ENCODE results near the gene DNAJA3. TPM values are rescaled to one million over a fixed set of nuclear protein-coding genes. Genes with fewer than 3 reads are reported as not detected.

Gene DNAJA3
- total RNA-seq, 2 experiments from 2014 or later = 93.9 to 102 TPM

Other genes starting within 250 kb of the DNAJA3 start
- gene SRL, start 183.8 kb upstream of the DNAJA3 start, total RNA-seq = not detected
- gene TFAP4, start 152.8 kb upstream of the DNAJA3 start, total RNA-seq = 10 to 100 TPM; 31.0 to 42.4 TPM
- under 1 TPM; 0.27 to 0.30 TPM for gene GLIS2, start 109.8 kb upstream of the DNAJA3 start, total RNA-seq
- 10 to 100 TPM; 62.8 to 67.8 TPM for gene PAM16, start 74.5 kb upstream of the DNAJA3 start, total RNA-seq
- not detected for gene VASN, start 54.0 kb upstream of the DNAJA3 start, total RNA-seq
- gene CORO7, start 9.3 kb upstream of the DNAJA3 start, total RNA-seq = 10 to 100 TPM; 65.0 to 67.1 TPM
- gene NMRAL1, start 48.8 kb downstream of the DNAJA3 start, total RNA-seq = 10 to 100 TPM; 27.1 to 29.5 TPM
- 10 to 100 TPM; 67.7 to 80.2 TPM for gene HMOX2, start 50.5 kb downstream of the DNAJA3 start, total RNA-seq
- 10 to 100 TPM; 28.3 to 30.2 TPM for gene CDIP1, start 112.9 kb downstream of the DNAJA3 start, total RNA-seq
- under 1 TPM; 0.09 to 0.18 TPM for gene C16orf96, start 130.5 kb downstream of the DNAJA3 start, total RNA-seq
- 10 to 100 TPM in 1 of 2 experiments, 1 to 10 TPM in 1; 9.7 to 10.2 TPM for gene UBALD1, start 189.0 kb downstream of the DNAJA3 start, total RNA-seq
- 10 to 100 TPM; 65.0 to 75.4 TPM for gene MGRN1, start 199.0 kb downstream of the DNAJA3 start, total RNA-seq